Bronchial epithelial cell (primary cell): ENCODE measurements around the gene HHIPL2. TPM values are rescaled to one million over a fixed set of nuclear protein-coding genes. Genes with fewer than 3 reads are reported as not detected.

Experiments
- DNase-seq: peaks from one replicate; pipeline ENCODE4 v3.0.0-alpha.2; 2010; ENCODE audit warnings: low read depth
- FAIRE-seq: peaks from 2 replicates; lab custom pipeline; 2011; peaks lifted over from hg19 to GRCh38; lab: Jason Lieb, UNC
- H3K27me3 ChIP-seq: 2 replicates; pipeline ENCODE4 v1.5.1; 2011; ENCODE audit warnings: low read length; ENCODE audit not compliant: control insufficient read depth, insufficient read depth
- H3K36me3 ChIP-seq: 2 replicates; pipeline ENCODE4 v1.5.1; 2011; ENCODE audit warnings: low read length; ENCODE audit not compliant: control insufficient read depth, insufficient read depth
- H3K4me3 ChIP-seq: 2 replicates; pipeline ENCODE4 v1.5.1; 2011; ENCODE audit warnings: mild to moderate bottlenecking, low read depth, low read length, control low read depth
- total RNA-seq: library from RNA; depleted of rRNA; stranded (reverse); fragments of >200 nt; gene quantifications from 2 replicates; pipeline ENCODE4 v1.2.1, GENCODE V29; 2014
- TF ChIP-seq, protein P1 (sequence below): IDR thresholded peaks from 2 replicates; pipeline ENCODE4 v1.5.1; 2011; ENCODE audit warnings: mild to moderate bottlenecking, moderate library complexity, low read length, control low read depth, inconsistent platforms; ENCODE audit not compliant: insufficient read depth, severe bottlenecking

Gene HHIPL2
- under 0.01 and 0.13 TPM in 2 replicates for total RNA-seq

DNA sequence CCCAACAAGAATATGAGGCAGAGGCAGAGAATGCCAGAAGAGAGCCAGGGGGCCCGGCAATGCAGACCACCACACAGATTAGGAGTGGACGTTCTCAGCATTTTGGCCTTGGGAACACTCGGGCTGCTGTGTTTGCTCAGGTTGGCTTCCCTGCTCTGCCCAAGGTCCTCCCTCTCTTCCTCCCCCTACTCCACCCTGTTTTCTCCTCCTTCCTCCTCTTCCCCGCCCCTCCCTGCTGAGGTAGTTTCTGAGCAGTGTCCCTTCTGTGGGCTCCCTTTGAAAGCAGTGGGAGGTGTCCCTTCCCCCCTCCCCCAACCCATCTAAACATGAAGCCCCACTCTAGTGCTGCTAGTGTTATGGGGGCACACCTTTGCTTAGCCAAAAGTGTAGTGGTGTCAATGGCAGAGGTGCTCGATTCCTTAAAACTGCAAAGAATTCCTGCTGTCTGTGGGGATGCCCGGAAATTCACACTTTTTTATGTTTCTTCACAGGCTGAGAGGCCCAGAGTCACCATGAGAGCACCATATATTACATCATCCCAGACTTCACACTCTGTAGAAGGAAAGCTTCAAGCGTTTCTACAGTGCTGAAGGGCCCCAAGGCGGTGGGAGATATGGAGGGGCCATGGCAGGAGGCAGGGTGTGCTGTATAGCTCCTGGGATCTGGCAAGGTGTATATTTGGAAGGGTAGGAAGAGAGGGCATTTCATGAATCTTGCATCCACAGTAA is at the start of gene HHIPL2:
Gene HHIPL2, minus strand, starts transcription at position 161 of the 728 bp plus-strand sequence. Its CDS starts 60 bp downstream, at position 101.
- TF ChIP-seq, protein P1, sequence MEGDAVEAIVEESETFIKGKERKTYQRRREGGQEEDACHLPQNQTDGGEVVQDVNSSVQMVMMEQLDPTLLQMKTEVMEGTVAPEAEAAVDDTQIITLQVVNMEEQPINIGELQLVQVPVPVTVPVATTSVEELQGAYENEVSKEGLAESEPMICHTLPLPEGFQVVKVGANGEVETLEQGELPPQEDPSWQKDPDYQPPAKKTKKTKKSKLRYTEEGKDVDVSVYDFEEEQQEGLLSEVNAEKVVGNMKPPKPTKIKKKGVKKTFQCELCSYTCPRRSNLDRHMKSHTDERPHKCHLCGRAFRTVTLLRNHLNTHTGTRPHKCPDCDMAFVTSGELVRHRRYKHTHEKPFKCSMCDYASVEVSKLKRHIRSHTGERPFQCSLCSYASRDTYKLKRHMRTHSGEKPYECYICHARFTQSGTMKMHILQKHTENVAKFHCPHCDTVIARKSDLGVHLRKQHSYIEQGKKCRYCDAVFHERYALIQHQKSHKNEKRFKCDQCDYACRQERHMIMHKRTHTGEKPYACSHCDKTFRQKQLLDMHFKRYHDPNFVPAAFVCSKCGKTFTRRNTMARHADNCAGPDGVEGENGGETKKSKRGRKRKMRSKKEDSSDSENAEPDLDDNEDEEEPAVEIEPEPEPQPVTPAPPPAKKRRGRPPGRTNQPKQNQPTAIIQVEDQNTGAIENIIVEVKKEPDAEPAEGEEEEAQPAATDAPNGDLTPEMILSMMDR: no peak
- Histone ChIP-seq H3K27me3 (peaks cover 3% of the 10 kb centered on the region), H3K4me3 (no peak within 1 kb of the TSS), H3K36me3 (no peaks in the 10 kb centered on the region)
- no peak for DNase-seq
- no peak for FAIRE-seq

DNA sequence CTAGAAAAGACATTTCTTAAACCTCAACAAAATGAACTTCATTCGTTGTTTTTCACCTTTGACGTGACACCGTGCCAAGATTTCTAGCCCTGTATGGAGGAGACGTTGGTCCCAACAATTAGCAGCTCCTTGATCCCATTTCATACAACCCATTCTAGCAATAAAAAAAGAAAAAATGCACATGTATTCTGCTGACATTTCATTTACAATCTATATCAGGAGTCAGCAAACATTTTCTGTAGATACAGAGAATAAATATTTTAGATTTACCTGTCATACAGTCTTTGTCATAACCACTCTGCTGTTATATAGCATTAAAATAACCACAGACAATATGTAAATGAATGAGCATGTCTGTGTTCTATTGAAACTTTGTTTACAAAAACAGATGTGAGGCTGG is 48.8 kb upstream of the HHIPL2 start:
- no peak for FAIRE-seq
- no peaks in the 10 kb centered on the region for H3K27me3 ChIP-seq
- DNase-seq: no peak
- TF ChIP-seq, protein P1: no peak
- no peak overlapping the region for H3K4me3 ChIP-seq
- no peaks in the 10 kb centered on the region for H3K36me3 ChIP-seq

DNA sequence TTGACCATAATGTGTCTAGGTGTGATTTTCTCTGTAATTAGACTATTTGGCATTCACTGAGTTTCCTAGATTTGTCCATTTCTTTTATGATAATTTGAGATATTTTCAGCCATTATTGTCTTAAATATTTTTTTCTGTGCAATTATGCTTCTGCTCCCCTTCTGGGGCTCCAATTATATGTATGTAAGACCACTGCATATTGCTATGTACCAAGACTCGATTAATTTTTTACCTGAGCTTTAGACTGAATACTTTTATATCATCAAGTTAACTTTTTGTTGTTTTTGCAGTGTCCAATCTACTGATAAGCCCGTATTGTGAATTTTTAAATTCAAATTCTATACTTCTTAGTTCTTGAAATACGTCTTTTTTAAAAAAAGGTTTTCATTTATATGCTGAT is 46.9 kb upstream of the HHIPL2 start:
- H3K27me3 ChIP-seq: no peaks in the 10 kb centered on the region
- H3K4me3 ChIP-seq: no peak overlapping the region
- FAIRE-seq: no peak
- H3K36me3 ChIP-seq: no peaks in the 10 kb centered on the region
- no peak for DNase-seq
- TF ChIP-seq, protein P1: no peak

DNA sequence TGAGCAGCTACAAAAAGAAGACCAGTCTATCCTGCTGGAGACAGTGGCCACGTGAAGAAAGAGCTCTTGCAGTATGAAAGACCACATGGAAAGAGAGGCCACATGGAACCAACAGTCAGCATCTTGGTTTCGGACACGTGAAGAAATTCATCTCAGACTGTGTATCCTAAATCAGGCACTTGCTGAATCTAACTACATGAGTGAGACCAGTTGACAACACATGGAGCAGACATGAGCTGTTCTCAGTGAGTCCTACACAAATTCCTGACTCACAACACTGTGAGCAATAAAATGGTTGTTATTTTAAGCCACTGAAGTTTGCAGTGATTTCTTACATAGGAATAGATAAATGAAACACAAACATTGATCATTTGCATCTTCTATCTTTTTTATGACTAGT is 44.3 kb upstream of the HHIPL2 start:
- FAIRE-seq: peak; percentile 50
- no peak overlapping the region for H3K4me3 ChIP-seq
- peak; percentile 37 for DNase-seq
- no peaks in the 10 kb centered on the region for H3K36me3 ChIP-seq
- TF ChIP-seq, protein P1: no peak
- no peaks in the 10 kb centered on the region for H3K27me3 ChIP-seq

DNA sequence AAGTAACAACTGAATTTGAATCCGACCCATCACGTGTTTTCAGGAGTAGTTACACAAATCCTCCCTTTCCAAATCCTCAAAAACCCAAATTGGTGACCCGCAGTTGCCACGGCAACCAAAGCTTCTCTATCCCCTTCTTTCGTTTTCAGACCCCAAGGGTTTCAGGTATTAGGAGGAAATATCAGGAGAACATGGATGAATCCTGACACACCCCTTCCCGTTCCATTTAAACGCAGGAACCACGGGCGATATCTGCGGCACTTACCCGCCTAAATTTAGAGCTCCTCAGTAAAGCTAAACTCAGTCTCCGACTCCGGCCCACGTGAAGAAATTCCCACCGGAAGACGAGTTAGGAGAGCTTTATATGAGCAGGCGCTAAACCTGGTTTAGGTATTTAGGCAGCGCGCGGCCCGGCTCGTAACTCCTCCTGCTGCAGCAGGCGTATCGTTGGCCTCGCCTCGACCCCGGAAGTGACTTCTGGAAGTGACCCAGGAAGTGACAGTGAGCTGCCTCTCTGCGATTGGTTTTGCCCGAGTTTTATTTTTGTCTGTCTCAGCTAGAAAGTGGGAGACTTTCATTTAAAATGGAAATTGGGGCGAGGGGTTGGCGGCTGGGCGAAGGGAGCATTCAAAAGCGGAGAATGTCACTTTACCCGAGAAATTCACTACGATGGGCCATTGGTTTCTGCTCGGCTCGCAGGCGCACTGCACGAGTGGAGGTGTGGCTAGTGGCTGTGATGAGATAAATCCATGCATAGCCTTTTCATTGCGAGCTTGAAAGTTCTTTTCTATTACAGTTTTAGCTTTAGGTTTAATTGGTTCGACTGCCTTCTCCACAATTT is 41.8 kb upstream of the HHIPL2 start, which contains the start of gene TAF1A:
Gene TAF1A, minus strand, starts transcription at position 472 of the 841 bp plus-strand sequence.
- TF ChIP-seq, protein P1: no peak
- Histone ChIP-seq H3K27me3 (no peaks in the 10 kb centered on the region), H3K4me3 (peak within 1 kb of the TSS; percentile 61), H3K36me3 (no peaks in the 10 kb centered on the region)
- peak; percentile 72 for DNase-seq
- no peak for FAIRE-seq
